ENCODE results near the gene TMC1.

Gene TMC1

DNA sequence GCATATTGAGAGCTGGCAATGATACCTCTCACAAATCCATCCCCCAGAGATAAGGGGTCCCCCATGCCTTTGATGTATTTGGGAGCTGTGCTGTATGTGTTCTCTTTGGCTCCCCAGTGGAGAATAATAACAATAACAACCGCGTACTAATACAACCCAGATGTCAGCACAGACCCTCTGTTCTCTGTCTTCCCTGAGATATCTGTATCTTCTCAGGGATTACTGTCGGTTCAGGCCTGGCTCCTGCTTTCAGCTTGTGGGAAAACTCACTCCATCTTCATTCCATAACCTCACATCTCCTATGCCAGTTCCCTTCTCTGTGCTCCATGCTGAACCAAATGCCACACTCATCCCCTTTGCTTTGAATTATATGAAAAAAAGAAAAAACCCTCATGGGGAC, 76.2 kb downstream of the TMC1 start:
- Histone ChIP-seq H3K4me3 (no peak overlapping the region), H3K27me3 (no peaks in the 10 kb centered on the region), H3K9me3 (no peaks in the 10 kb centered on the region), H3K36me3 (no peaks in the 10 kb centered on the region), H3K27ac (no peak overlapping the region), H3K4me1 (peaks cover 0 to 22% (median 2%) of the 10 kb centered on the region in 4 donors)
- no peak for DNase-seq
- intact Hi-C loops (cut with DNase I; ENCODE audit: low total_unique reads): loop anchor here (5.0 to 10.0 kb wide), 3 partner anchors 227 to 305 kb away; partner anchors contain the start of gene ZFAND5
- TF ChIP-seq, protein P1, sequence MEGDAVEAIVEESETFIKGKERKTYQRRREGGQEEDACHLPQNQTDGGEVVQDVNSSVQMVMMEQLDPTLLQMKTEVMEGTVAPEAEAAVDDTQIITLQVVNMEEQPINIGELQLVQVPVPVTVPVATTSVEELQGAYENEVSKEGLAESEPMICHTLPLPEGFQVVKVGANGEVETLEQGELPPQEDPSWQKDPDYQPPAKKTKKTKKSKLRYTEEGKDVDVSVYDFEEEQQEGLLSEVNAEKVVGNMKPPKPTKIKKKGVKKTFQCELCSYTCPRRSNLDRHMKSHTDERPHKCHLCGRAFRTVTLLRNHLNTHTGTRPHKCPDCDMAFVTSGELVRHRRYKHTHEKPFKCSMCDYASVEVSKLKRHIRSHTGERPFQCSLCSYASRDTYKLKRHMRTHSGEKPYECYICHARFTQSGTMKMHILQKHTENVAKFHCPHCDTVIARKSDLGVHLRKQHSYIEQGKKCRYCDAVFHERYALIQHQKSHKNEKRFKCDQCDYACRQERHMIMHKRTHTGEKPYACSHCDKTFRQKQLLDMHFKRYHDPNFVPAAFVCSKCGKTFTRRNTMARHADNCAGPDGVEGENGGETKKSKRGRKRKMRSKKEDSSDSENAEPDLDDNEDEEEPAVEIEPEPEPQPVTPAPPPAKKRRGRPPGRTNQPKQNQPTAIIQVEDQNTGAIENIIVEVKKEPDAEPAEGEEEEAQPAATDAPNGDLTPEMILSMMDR (IDR thresholded peaks at IDR 0.05): no peak

DNA sequence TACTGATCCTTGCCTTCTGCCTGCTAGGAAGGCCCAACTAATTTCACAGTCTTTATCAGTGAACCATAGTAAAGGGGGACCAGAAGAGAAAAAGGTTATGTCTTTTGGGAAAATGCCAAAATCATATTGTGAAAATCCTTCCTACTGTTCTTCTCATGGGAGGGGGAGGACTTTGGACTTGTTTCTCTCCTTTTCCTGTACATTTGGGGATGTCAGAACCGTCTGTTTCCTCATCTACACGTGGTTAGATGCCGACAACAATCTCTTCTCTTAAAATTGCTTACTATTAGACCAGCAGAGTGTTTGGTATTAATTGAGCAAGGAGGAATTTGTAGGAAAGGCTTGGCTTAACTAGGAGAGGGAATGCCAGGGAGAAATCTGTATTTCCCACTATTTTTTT, 77.2 kb downstream of the TMC1 start:
- TF ChIP-seq, protein P1 (IDR thresholded peaks at IDR 0.05): no peak
- no peaks in the 10 kb centered on the region for H3K27me3 ChIP-seq
- DNase-seq: no peak
- no peak overlapping the region for H3K4me3 ChIP-seq
- H3K9me3 ChIP-seq: no peaks in the 10 kb centered on the region
- H3K36me3 ChIP-seq: no peaks in the 10 kb centered on the region
- H3K4me1 ChIP-seq: peaks cover 0 to 32% (median 4%) of the 10 kb centered on the region in 4 donors
- H3K27ac ChIP-seq: no peak overlapping the region
- intact Hi-C loops (cut with DNase I; ENCODE audit: low total_unique reads): loop anchor here (5.0 to 10.0 kb wide), 3 partner anchors 226 to 306 kb away; partner anchors contain the start of gene ZFAND5

DNA sequence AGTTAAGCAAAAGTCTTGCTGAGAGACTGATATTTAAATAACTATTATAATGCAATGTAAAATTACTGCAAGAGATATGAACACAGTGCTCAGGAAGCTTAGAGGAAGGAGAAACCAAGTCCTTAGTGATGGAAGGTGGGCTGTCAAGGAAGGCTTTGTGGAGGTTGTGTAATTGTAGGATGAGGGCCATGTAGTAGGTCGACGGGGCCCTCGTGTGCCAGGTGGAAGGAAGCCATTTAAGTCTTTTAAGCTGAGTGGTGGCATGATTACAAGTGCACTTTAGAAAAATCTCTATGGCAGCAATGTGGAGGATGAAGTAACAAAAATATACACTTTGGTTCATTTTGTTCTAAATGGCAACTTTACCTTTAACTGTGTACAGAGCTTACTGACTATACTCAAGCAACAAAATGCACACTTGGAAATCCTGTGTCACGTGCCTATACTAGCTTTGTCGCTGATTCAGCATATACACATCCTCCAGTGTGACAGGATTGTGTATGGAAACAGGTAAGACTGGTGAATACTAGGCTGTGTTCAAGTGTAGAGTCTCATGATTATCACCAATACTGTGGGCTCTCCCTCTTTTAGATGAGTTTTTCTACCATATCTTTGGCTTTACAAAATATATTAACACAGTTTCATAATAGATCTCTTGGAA, 78.6 kb downstream of the TMC1 start:
- DNase-seq: no peak
- Histone ChIP-seq H3K4me1 (peaks cover 0 to 32% (median 4%) of the 10 kb centered on the region in 4 donors), H3K27ac (no peak overlapping the region), H3K9me3 (no peaks in the 10 kb centered on the region), H3K36me3 (no peaks in the 10 kb centered on the region), H3K27me3 (no peaks in the 10 kb centered on the region), H3K4me3 (no peak overlapping the region)
- TF ChIP-seq, protein P1 (IDR thresholded peaks at IDR 0.05): no peak
- intact Hi-C loops (cut with DNase I; ENCODE audit: low total_unique reads): loop anchor here (5.0 to 10.0 kb wide), 3 partner anchors 225 to 308 kb away; partner anchors contain the start of gene ZFAND5

DNA sequence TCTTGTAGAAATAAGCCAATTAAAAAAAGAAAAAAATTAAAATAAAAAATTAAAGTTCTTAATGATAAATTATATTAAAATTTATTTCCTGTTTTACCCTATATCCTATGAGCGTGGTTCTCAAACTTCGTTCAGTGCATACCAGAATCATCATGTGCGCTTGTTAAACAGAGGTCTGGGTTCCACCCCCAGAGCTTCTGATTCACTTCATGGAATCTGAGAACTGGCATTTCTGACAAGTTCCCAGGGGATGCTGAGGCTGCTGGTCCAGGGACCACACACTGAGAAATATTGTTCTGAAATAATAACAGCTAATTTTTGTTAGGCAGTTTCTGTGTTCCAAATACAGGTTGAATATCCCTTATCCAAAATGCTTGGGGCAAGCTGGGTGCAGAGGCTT, 79.3 kb downstream of the TMC1 start:
- Histone ChIP-seq H3K9me3 (no peaks in the 10 kb centered on the region), H3K4me1 (peaks cover 0 to 32% (median 4%) of the 10 kb centered on the region in 4 donors), H3K27me3 (no peaks in the 10 kb centered on the region), H3K4me3 (no peak overlapping the region), H3K27ac (no peak overlapping the region), H3K36me3 (no peaks in the 10 kb centered on the region)
- TF ChIP-seq, protein P1 (IDR thresholded peaks at IDR 0.05): no peak
- intact Hi-C loops (cut with DNase I; ENCODE audit: low total_unique reads): no loop called here
- DNase-seq: no peak

DNA sequence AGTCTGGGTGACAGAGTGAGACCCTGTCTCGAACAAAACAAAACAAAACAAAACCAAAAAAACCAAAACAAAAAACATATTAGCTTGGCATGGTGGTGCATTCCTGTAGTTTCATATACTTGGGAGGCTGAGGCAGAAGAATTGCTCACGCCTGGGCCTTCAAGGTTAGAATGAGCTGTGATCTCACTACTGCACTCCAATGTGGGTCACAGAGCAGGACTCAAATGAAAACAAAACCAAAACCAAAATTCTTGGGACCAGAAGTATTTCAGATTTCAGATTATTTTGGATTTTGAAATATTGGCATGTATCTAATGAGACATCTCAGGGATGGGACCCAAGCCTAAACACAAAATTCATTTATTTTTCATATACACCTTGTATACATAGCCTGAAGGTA, 80.2 kb downstream of the TMC1 start:
- Histone ChIP-seq H3K4me1 (peaks cover 0 to 32% (median 4%) of the 10 kb centered on the region in 4 donors), H3K9me3 (no peaks in the 10 kb centered on the region), H3K4me3 (no peak overlapping the region), H3K27ac (peak overlapping the region; percentile 56 to 60), H3K36me3 (no peaks in the 10 kb centered on the region), H3K27me3 (no peaks in the 10 kb centered on the region)
- intact Hi-C loops (cut with DNase I; ENCODE audit: low total_unique reads): no loop called here
- DNase-seq: no peak
- TF ChIP-seq, protein P1 (IDR thresholded peaks at IDR 0.05): no peak
